SIG-M5 treated with dmso at 0.1 percent for 504 hours (cell line): ENCODE measurements around the gene TADA3.

Source experiments
- DNase-seq: peaks from one replicate; lab custom pipeline; 2025; ENCODE audit not compliant: unreplicated experiment; lab: John Stamatoyannopoulos, UW

TADA3 gene

DNA sequence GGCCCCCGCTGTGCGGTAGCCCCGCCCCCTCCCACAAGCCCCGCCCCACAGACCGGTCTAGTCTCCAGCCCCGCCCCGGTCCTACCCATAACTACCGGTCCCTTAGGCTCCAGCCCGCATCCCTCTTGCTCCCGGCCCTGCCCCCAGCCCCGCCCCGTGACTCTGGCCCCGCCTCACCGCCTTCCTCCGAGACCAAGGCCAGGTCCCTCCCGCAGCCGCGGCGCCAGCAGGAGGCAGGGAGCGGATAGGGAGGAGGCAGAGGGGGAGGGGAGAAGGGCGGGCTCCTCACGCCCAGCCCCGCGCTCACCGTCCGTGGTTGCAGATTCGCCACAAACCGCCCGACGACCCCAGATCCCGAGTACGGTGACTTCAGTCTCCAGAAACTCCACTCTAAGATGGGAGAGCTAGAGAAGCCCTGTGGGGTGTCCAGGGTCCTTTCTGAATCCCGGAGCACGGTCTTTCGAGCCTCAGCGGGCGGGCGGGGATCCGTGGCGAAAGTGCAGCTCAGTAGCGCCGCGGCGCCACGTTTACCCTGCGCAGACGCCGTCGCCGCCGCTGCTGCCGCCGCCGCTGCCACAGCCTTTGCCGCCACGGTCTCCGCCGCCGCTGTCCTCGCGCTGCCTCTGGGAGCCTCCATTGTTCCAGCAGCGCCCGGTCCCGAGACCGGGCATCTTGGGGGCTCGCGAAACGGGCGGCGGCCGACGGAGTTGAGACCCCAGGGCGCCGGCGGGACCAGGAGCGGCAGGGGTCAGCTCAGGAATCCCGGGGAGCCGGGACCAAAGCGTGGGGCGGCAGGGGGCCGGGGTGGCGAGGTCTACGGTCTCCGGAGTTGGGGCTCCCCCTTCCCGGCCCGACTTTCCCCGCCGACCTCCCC, 60.8 kb downstream of the TADA3 start, which contains the start of gene BRPF1:
TSS of gene BRPF1 (plus strand) at position 530 of the 874 bp plus-strand sequence. CDS start 2,406 bp downstream, outside the sequence.
- peak; percentile 99 for DNase-seq

DNA sequence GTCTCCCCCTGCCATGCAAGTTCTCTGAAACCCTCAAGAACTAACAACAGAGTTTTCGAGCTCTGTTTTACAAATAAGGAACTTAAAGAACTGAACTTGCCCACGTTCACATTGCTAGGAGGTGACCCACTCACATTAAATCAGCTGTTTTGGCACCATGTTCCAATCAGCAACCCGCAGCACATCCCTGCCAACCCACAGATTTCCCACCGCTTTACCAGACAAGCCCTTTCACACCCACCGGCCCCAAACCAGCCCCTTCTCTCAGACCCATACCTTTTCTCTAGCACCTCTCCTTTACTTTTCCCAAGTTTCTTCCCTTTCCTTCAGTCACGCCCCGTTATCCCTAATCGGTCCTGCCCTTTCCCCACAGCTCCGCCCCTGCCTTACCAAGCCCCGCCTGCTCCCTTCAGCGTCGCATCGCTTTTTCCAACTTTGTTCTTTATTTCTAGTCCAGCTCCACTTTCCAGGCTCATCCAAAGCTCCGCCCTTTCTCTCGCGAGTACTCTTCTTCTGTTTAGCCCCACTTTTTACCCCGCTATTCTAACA, 61.5 kb downstream of the TADA3 start:
- DNase-seq: no peak
